ENCODE results near the gene DMP1.

The DMP1 gene

GRCh38 chr4:87649980-87650379 lies at the start of gene DMP1:
Gene DMP1 (plus strand): TSS chr4:87650280. CDS start chr4:87656493, 6,213 bp downstream.
- DNase-seq = no peak

- no peak for DNase-seq
Measured at GRCh38 chr4:87601361-87601760, 48.7 kb upstream of the DMP1 start.

GRCh38 chr4:87608229-87608628 lies 41.9 kb upstream of the DMP1 start, which contains the start of gene DSPP:
Gene DSPP (plus strand): TSS chr4:87608529. CDS start chr4:87610909, 2,380 bp downstream.
- DNase-seq = no peak

GRCh38 chr4:87614292-87614890 lies 35.7 kb upstream of the DMP1 start:
- DNase-seq = no peak

- DNase-seq = no peak
Measured at GRCh38 chr4:87616268-87616667, 33.8 kb upstream of the DMP1 start.

GRCh38 chr4:87620086-87620485 lies 30.0 kb upstream of the DMP1 start:
- DNase-seq = no peak

GRCh38 chr4:87620491-87620890 lies 29.6 kb upstream of the DMP1 start:
- DNase-seq = no peak

- DNase-seq = no peak
Measured at GRCh38 chr4:87622303-87622702, 27.8 kb upstream of the DMP1 start.

- DNase-seq = no peak
Measured at GRCh38 chr4:87624698-87625097, 25.4 kb upstream of the DMP1 start.

GRCh38 chr4:87631668-87632067 lies 18.4 kb upstream of the DMP1 start:
- DNase-seq = no peak

GRCh38 chr4:87632469-87632868 lies 17.6 kb upstream of the DMP1 start:
- DNase-seq = no peak

GRCh38 chr4:87633243-87633642 lies 16.8 kb upstream of the DMP1 start:
- DNase-seq = no peak

GRCh38 chr4:87644286-87644685 lies 5.8 kb upstream of the DMP1 start:
- no peak for DNase-seq

- no peak for DNase-seq
Measured at GRCh38 chr4:87650938-87651337, 858 bp downstream of the DMP1 start.

- no peak for DNase-seq
Measured at GRCh38 chr4:87651941-87652340, 1.9 kb downstream of the DMP1 start.

- DNase-seq = no peak
Measured at GRCh38 chr4:87654487-87655044, 4.5 kb downstream of the DMP1 start.

GRCh38 chr4:87657525-87657924 lies 7.4 kb downstream of the DMP1 start:
- no peak for DNase-seq

- no peak for DNase-seq
Measured at GRCh38 chr4:87659247-87659931, 9.3 kb downstream of the DMP1 start.

GRCh38 chr4:87662871-87663270 lies 12.8 kb downstream of the DMP1 start:
- DNase-seq = no peak

GRCh38 chr4:87669373-87669772 lies 19.3 kb downstream of the DMP1 start:
- no peak for DNase-seq

- no peak for DNase-seq
Measured at GRCh38 chr4:87677731-87678130, 27.7 kb downstream of the DMP1 start.

- DNase-seq = peak; percentile 47
Measured at GRCh38 chr4:87679449-87680169, 29.5 kb downstream of the DMP1 start.

GRCh38 chr4:87680271-87680670 lies 30.2 kb downstream of the DMP1 start:
- no peak for DNase-seq

GRCh38 chr4:87688316-87688715 lies 38.2 kb downstream of the DMP1 start:
- DNase-seq = no peak
